Tibial nerve (tissue), 4 donors: ENCODE data around the gene ZNF512B. TPM values are rescaled to one million over a fixed set of nuclear protein-coding genes. Genes with fewer than 3 reads are reported as not detected.

Experiments
- DNase-seq, 2 donors: peaks; one replicate each; pipeline ENCODE4 v3.0.0-alpha.2; 2019; ENCODE audit warnings: low spot score in 2 of 2
- H3K27ac ChIP-seq, 4 donors: fragments of 200-600 bp; sonication (generic) in 3 of 4; one replicate each; pipeline ENCODE4 v1.5.1; 2017 to 2019; ENCODE audit warnings: mild to moderate bottlenecking in 1 of 4
- H3K27me3 ChIP-seq, 2 donors: fragments of 200-600 bp; sonication (generic) in 1 of 2; one replicate each; pipeline versions ENCODE4 v1.5.1 to v1.6.0; 2017 to 2019
- H3K36me3 ChIP-seq, 3 donors: fragments of 200-600 bp; sonication (generic); one replicate each; pipeline ENCODE4 v1.5.1; 2018 to 2019
- H3K4me1 ChIP-seq, 4 donors: fragments of 200-600 bp; sonication (generic) in 3 of 4; one replicate each; pipeline ENCODE4 v1.5.1; 2017 to 2019
- H3K4me3 ChIP-seq, 4 donors: fragments of 200-600 bp; sonication (generic) in 3 of 4; one replicate each; pipeline ENCODE4 v1.5.1; 2017 to 2019; ENCODE audit warnings: mild to moderate bottlenecking in 1 of 4, moderate library complexity in 1 of 4
- H3K9me3 ChIP-seq, 4 donors: fragments of 200-600 bp; sonication (generic) in 3 of 4; one replicate each; pipeline ENCODE4 v1.5.1; 2017 to 2019
- CTCF ChIP-seq, 5 experiments: fragments of 200-600 bp in 3 of 5; fragments of 450-650 bp in 2 of 5; sonication (generic) in 3 of 5; IDR thresholded peaks; one replicate each; pipeline ENCODE4 v1.5.1; 2016 to 2019; ENCODE audit warnings: antibody characterized with exemption in 5 of 5, mild to moderate bottlenecking in 3 of 5, moderate library complexity in 2 of 5
- EP300 ChIP-seq, 2 donors: sonication (generic); formaldehyde crosslinking; IDR thresholded peaks; one replicate each; pipeline ENCODE4 v1.6.1; 2017; ENCODE audit warnings: antibody characterized with exemption in 2 of 2, mild to moderate bottlenecking in 1 of 2
- POLR2A ChIP-seq, 2 donors: fragments of 450-650 bp; IDR thresholded peaks; one replicate each; pipeline ENCODE4 v1.6.1; 2017; ENCODE audit warnings: antibody characterized with exemption in 2 of 2, mild to moderate bottlenecking in 2 of 2, moderate library complexity in 2 of 2
- WGBS, 2 donors: methylation state at CpG; one replicate each; pipeline ENCODE4 v1.1.5; 2018; 5-methylcytosine and 5-hydroxymethylcytosine counted together
- total RNA-seq, 4 donors: library from RNA; depleted of rRNA; stranded (reverse); fragments of >200 nt; gene quantifications; one replicate each; pipeline ENCODE4 v1.1.0, GENCODE V29; 2016

The ZNF512B gene
- total RNA-seq, 4 donors from 2014 or later: 8.3 to 18.3 (median 11.7) TPM

DNA sequence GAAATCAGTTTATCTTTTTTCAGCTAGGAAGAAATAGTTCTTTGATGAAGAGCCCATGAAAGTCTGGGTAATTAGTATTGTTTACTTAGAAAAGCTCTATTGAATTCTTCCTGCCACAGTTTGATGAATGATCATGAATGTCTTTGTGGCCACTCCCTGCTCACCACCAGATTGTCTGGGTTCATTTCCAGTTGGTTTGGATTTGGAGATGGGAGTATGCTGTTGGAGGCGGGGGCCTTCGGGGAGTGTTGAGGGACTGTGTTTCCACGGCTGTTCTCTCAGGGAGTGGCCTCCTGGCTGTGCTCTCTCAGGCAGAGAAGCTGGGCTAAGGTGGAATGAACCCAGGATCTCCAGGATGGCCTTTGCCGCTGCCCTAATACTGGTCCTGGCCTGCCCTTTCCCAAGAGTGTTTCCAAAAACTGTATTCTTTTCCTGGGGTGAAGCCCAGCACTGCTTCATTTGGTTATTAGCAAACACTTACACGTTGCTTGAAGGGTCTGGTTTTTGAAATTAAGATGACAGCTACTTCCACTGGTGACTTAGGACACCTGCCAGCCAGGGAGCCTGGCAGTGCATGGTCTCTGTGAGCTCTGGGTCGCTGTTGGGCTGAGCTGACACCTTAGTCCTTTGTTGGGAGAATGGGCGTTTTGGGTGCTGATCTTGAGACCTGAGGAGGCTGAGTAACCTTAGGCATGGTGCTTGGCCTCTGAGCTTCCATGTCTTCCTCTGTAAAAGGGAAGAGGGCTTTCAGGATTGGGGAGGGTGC, 34.4 kb upstream of the ZNF512B start:
- H3K27ac ChIP-seq: no peak overlapping the region
- H3K27me3 ChIP-seq: no peaks in the 10 kb centered on the region
- H3K4me3 ChIP-seq: no peak overlapping the region
- no peaks in the 10 kb centered on the region for H3K9me3 ChIP-seq
- DNase-seq: no peak
- 69 to 77% methylated on average over 6 to 7 of the region's 7 CpGs for WGBS, 2 donors
- TF ChIP-seq EP300 (IDR thresholded peaks at IDR 0.05) (no peak), CTCF (IDR thresholded peaks at IDR 0.05) (no peak), POLR2A (IDR thresholded peaks at IDR 0.05) (no peak)
- H3K4me1 ChIP-seq: no peaks in the 10 kb centered on the region
- peaks cover 0 to 100% (median 22%) of the 10 kb centered on the region in 3 donors for H3K36me3 ChIP-seq

GRCh38 chr20:64001607-64002011, 31.9 kb upstream of the ZNF512B start:
- peaks cover 0 to 100% (median 34%) of the 10 kb centered on the region in 3 donors for H3K36me3 ChIP-seq
- 72 to 81% methylated on average over 11 of the region's 11 CpGs for WGBS, 2 donors
- H3K27ac ChIP-seq: no peak overlapping the region
- no peaks in the 10 kb centered on the region for H3K4me1 ChIP-seq
- H3K9me3 ChIP-seq: no peaks in the 10 kb centered on the region
- no peak overlapping the region for H3K4me3 ChIP-seq
- TF ChIP-seq EP300 (IDR thresholded peaks at IDR 0.05): no peak
- no peak for TF ChIP-seq CTCF (IDR thresholded peaks at IDR 0.05)
- no peaks in the 10 kb centered on the region for H3K27me3 ChIP-seq
- no peak for DNase-seq

- H3K36me3 ChIP-seq: peaks cover 4 to 100% (median 34%) of the 10 kb centered on the region in 3 donors
- H3K9me3 ChIP-seq: no peaks in the 10 kb centered on the region
- no peak overlapping the region for H3K4me3 ChIP-seq
- H3K4me1 ChIP-seq: no peaks in the 10 kb centered on the region
- WGBS, 2 donors: 88 to 94% methylated on average over 12 of the region's 12 CpGs
- DNase-seq: no peak
- TF ChIP-seq CTCF (IDR thresholded peaks at IDR 0.05): no peak
- no peak for TF ChIP-seq POLR2A (IDR thresholded peaks at IDR 0.05)
- no peak for TF ChIP-seq EP300 (IDR thresholded peaks at IDR 0.05)
- H3K27me3 ChIP-seq: no peaks in the 10 kb centered on the region
- no peak overlapping the region for H3K27ac ChIP-seq
These were observed 31.2 kb upstream of the ZNF512B start for GRCh38 chr20:64000906-64001305.

- TF ChIP-seq EP300 (IDR thresholded peaks at IDR 0.05): no peak
- TF ChIP-seq CTCF (IDR thresholded peaks at IDR 0.05): no peak
- TF ChIP-seq POLR2A (IDR thresholded peaks at IDR 0.05): no peak
- Histone ChIP-seq H3K27ac (no peak overlapping the region), H3K27me3 (peaks cover 0 to 20% of the 10 kb centered on the region in 2 donors), H3K36me3 (peaks cover 6 to 48% (median 13%) of the 10 kb centered on the region in 3 donors), H3K4me3 (no peak overlapping the region), H3K4me1 (peaks cover 0 to 43% (median 31%) of the 10 kb centered on the region in 4 donors), H3K9me3 (no peaks in the 10 kb centered on the region)
- DNase-seq: no peak
- WGBS, 2 donors: 90 to 94% methylated on average over 14 of the region's 14 CpGs
These were observed 13.2 kb upstream of the ZNF512B start for GRCh38 chr20:63982937-63983336.
